H9 (cell line): ENCODE data around the gene PPARGC1A. TPM values are rescaled to one million over a fixed set of nuclear protein-coding genes. Genes with fewer than 3 reads are reported as not detected.

Experiments used
- DNase-seq: peaks from one replicate; pipeline ENCODE4 v3.0.0-alpha.2; 2017
- H2AFZ ChIP-seq: one replicate; pipeline ENCODE4 v1.6.1; 2013; ENCODE audit warnings: mild to moderate bottlenecking, low read length, control low read depth, moderate library complexity
- H2AK5ac ChIP-seq: 2 replicates; pipeline ENCODE4 v1.6.1; 2013; ENCODE audit warnings: low read length, control low read depth, mixed read lengths; ENCODE audit not compliant: insufficient read length
- H2BK120ac ChIP-seq: one replicate; pipeline ENCODE4 v1.6.1; 2013; ENCODE audit warnings: low read depth, mild to moderate bottlenecking, low read length, control low read depth, inconsistent platforms; ENCODE audit not compliant: poor library complexity, severe bottlenecking
- H2BK12ac ChIP-seq: 2 replicates; pipeline ENCODE4 v1.6.1; 2013; ENCODE audit warnings: low read length, control low read depth, mixed read lengths, low read depth; ENCODE audit not compliant: insufficient read length
- H2BK15ac ChIP-seq: 2 replicates; pipeline ENCODE4 v1.6.1; 2013; ENCODE audit warnings: low read depth, low read length, control low read depth
- H2BK20ac ChIP-seq: one replicate; pipeline ENCODE4 v1.6.1; 2013; ENCODE audit warnings: low read depth, mild to moderate bottlenecking, low read length, control low read depth, inconsistent platforms; ENCODE audit not compliant: poor library complexity, severe bottlenecking
- H2BK5ac ChIP-seq: 2 replicates; pipeline ENCODE4 v1.6.1; 2013; ENCODE audit warnings: low read length, control low read depth, mixed read lengths; ENCODE audit not compliant: insufficient read length
- H3K14ac ChIP-seq: 2 replicates; pipeline ENCODE4 v1.6.1; 2013; ENCODE audit warnings: low read length, control low read depth; ENCODE audit not compliant: insufficient read depth
- H3K18ac ChIP-seq: 2 replicates; pipeline ENCODE4 v1.6.1; 2013; ENCODE audit warnings: low read depth, mild to moderate bottlenecking, mixed read lengths, low read length, control low read depth; ENCODE audit not compliant: insufficient read length
- H3K23ac ChIP-seq: 2 replicates; pipeline ENCODE4 v1.6.1; 2013; ENCODE audit warnings: low read length, control low read depth, mixed read lengths, low read depth; ENCODE audit not compliant: insufficient read length
- H3K23me2 ChIP-seq: 2 replicates; pipeline ENCODE4 v1.6.1; 2013; ENCODE audit warnings: low read depth, mild to moderate bottlenecking, mixed read lengths, low read length, control low read depth; ENCODE audit not compliant: insufficient read length, poor library complexity, severe bottlenecking
- H3K27ac ChIP-seq: 2 replicates; pipeline ENCODE4 v1.5.1; 2013; ENCODE audit warnings: low read length, control low read depth, mixed read lengths, low read depth; ENCODE audit not compliant: insufficient read length
- H3K27me3 ChIP-seq: 2 replicates; pipeline ENCODE4 v1.6.1; 2013; ENCODE audit warnings: low read length, control low read depth, inconsistent platforms; ENCODE audit not compliant: insufficient read depth
- H3K4ac ChIP-seq: 2 replicates; pipeline ENCODE4 v1.6.1; 2013; ENCODE audit warnings: low read depth, mild to moderate bottlenecking, control low read depth, inconsistent platforms, low read length, moderate library complexity
- H3K4me1 ChIP-seq: 2 replicates; pipeline ENCODE4 v1.6.1; 2013; ENCODE audit warnings: low read length, control low read depth, inconsistent platforms; ENCODE audit not compliant: insufficient read depth
- H3K4me2 ChIP-seq: 2 replicates; pipeline ENCODE4 v1.6.1; 2013; ENCODE audit warnings: low read length, control low read depth, mixed read lengths; ENCODE audit not compliant: insufficient read length, insufficient read depth
- H3K56ac ChIP-seq: 2 replicates; pipeline ENCODE4 v1.6.1; 2013; ENCODE audit warnings: low read depth, mild to moderate bottlenecking, mixed read lengths, low read length, control low read depth; ENCODE audit not compliant: insufficient read length
- H3K79me1 ChIP-seq: 2 replicates; pipeline ENCODE4 v1.6.1; 2013; ENCODE audit warnings: low read depth, mild to moderate bottlenecking, moderate library complexity, low read length, control low read depth, inconsistent platforms; ENCODE audit not compliant: insufficient read depth, poor library complexity, severe bottlenecking
- H3K79me2 ChIP-seq: 2 replicates; pipeline ENCODE4 v1.6.1; 2013; ENCODE audit warnings: low read length, control low read depth, inconsistent platforms; ENCODE audit not compliant: insufficient read depth
- H3K9ac ChIP-seq: 2 replicates; pipeline ENCODE4 v1.6.1; 2013; ENCODE audit warnings: low read length, control low read depth, mixed read lengths; ENCODE audit not compliant: insufficient read length; ENCODE audit errors: extremely low read depth
- H3K9me3 ChIP-seq: one replicate; pipeline ENCODE4 v1.6.1; 2013; ENCODE audit warnings: low read depth, low read length, inconsistent platforms; ENCODE audit not compliant: control insufficient read depth
- H3T11ph ChIP-seq: one replicate; pipeline ENCODE4 v1.6.1; 2013; ENCODE audit warnings: mild to moderate bottlenecking, low read length, control low read depth, inconsistent platforms
- H4K20me1 ChIP-seq: one replicate; pipeline ENCODE4 v1.6.1; 2013; ENCODE audit not compliant: control insufficient read depth, insufficient read length, insufficient read depth
- H4K5ac ChIP-seq: 2 replicates; pipeline ENCODE4 v1.6.1; 2013; ENCODE audit warnings: low read depth, mild to moderate bottlenecking, mixed read lengths, low read length, control low read depth; ENCODE audit not compliant: insufficient read length
- H4K8ac ChIP-seq: replicated peaks from 2 replicates; pipeline ENCODE4 v1.6.1; 2013; ENCODE audit warnings: low read length, control low read depth, mixed read lengths, low read depth; ENCODE audit not compliant: insufficient read length
- H4K91ac ChIP-seq: 2 replicates; pipeline ENCODE4 v1.6.1; 2013; ENCODE audit warnings: low read depth, mild to moderate bottlenecking, moderate library complexity, mixed read lengths, low read length, control low read depth; ENCODE audit not compliant: insufficient read length
- H3K27ac Mint-ChIP-seq, 3 experiments: 2 replicates in 2 of 3; 3 replicates in 1 of 3; pipeline ENCODE4 v1.8.0; 2020 to 2021; ENCODE audit warnings: mixed read lengths in 3 of 3, mild to moderate bottlenecking in 1 of 3, moderate library complexity in 1 of 3
- H3K27me3 Mint-ChIP-seq: 2 replicates; pipeline ENCODE4 v1.8.0; 2021; ENCODE audit warnings: low read depth, mild to moderate bottlenecking, moderate library complexity, mixed read lengths
- H3K36me3 Mint-ChIP-seq, 3 experiments: 2 replicates in 2 of 3; 3 replicates in 1 of 3; pipeline ENCODE4 v1.8.0; 2020 to 2021; ENCODE audit warnings: low read depth in 3 of 3, mixed read lengths in 3 of 3; ENCODE audit not compliant: insufficient read depth in 1 of 3
- H3K4me1 Mint-ChIP-seq, 2 experiments: 2 replicates each; pipeline ENCODE4 v1.8.0; 2020; ENCODE audit warnings: mixed read lengths in 2 of 2
- H3K4me3 Mint-ChIP-seq, 2 experiments: 2 replicates in 1 of 2; 3 replicates in 1 of 2; pipeline ENCODE4 v1.8.0; 2020 to 2021; ENCODE audit warnings: mild to moderate bottlenecking in 2 of 2, mixed read lengths in 2 of 2, moderate library complexity in 1 of 2
- H3K9me3 Mint-ChIP-seq, 2 experiments: 2 replicates in 1 of 2; 3 replicates in 1 of 2; pipeline ENCODE4 v1.8.0; 2020; ENCODE audit warnings: mild to moderate bottlenecking in 2 of 2, mixed read lengths in 2 of 2, moderate library complexity in 1 of 2
- CTCF ChIP-seq: fragments of 200-600 bp; sonication (generic); conservative IDR thresholded peaks from 3 replicates; pipeline ENCODE4 v1.8.0; 2021; ENCODE audit warnings: antibody characterized with exemption, mild to moderate bottlenecking
- WGBS: extraction: QIAGEN DNeasy Blood & Tissue Kit; methylation state at CpG from one replicate; pipeline ENCODE4 v1.1.7; 2013; ENCODE audit warnings: missing lambda C conversion rate, low lambda C conversion rate, mixed read lengths; ENCODE audit not compliant: insufficient read length; ENCODE audit errors: extremely low coverage; 5-methylcytosine and 5-hydroxymethylcytosine counted together
- total RNA-seq: library from RNA; stranded (reverse); gene quantifications from 2 replicates; pipeline ENCODE4 v1.2.1, GENCODE V29; 2021

The PPARGC1A gene
- total RNA-seq, 1 experiment from 2014 or later = 1.7 TPM

GRCh38 chr4:23861897-23862296, 27.9 kb downstream of the PPARGC1A start:
- Histone ChIP-seq H2BK12ac (no peak overlapping the region), H4K8ac (no peak overlapping the region), H3K4ac (no peak overlapping the region), H4K91ac (no peak overlapping the region), H3K14ac (no peak overlapping the region), H3K9me3 (no peaks in the 10 kb centered on the region), H3K27me3 (no peaks in the 10 kb centered on the region), H2BK5ac (no peak overlapping the region), H2BK120ac (no peak overlapping the region), H4K5ac (no peak overlapping the region), H3K9ac (no peak overlapping the region), H2BK15ac (no peak overlapping the region), H3K23me2 (no peaks in the 10 kb centered on the region), H3K4me2 (no peak overlapping the region), H3K18ac (no peak overlapping the region), H4K20me1 (no peaks in the 10 kb centered on the region), H3K79me2 (no peaks in the 10 kb centered on the region), H2AFZ (no peak overlapping the region), H2BK20ac (no peak overlapping the region), H3K23ac (no peak overlapping the region), H3K56ac (no peak overlapping the region), H3K79me1 (no peaks in the 10 kb centered on the region), H3T11ph (no peak overlapping the region), H3K27ac (no peak overlapping the region), H2AK5ac (no peak overlapping the region), H3K4me1 (no peaks in the 10 kb centered on the region)
- no peak for DNase-seq
- Mint-ChIP-seq H3K27ac (no peak overlapping the region), H3K9me3 (peaks cover 3 to 7% of the 10 kb centered on the region in 2 experiments; a peak in 4 of 5 replicates), H3K36me3 (peaks cover 2 to 4% (median 3%) of the 10 kb centered on the region in 3 experiments; a peak in 4 of 7 replicates), H3K27me3 (no peaks in the 10 kb centered on the region), H3K4me1 (peaks cover 6 to 8% of the 10 kb centered on the region in 2 experiments; a peak in 2 of 4 replicates), H3K4me3 (no peak overlapping the region)
- no peak for TF ChIP-seq CTCF
- WGBS = no CpG with 5 or more reads among the region's 1 CpG
